Activated T-cell treated with anti-CD3 and anti-CD28 coated beads, Interleukin-2, amount 50 U/mL, for 72 hours (primary cell): ENCODE data around the gene NOM1. TPM values are rescaled to one million over a fixed set of nuclear protein-coding genes. Genes with fewer than 3 reads are reported as not detected.
A peak's percentile ranks its signal among the peaks of the same experiment; 100 is the strongest.
"Not testable (repeated sequence)": the region's sequence is repeated elsewhere in the genome, so short reads cannot be mapped to it uniquely, and the experiment has no call there.

Experiments
- ATAC-seq, 2 donors: fragments of 150-1000 bp; cut with Tn5 transposase; replicated peaks in 1 of 2; 2 replicates each; pipeline ENCODE4 v1.10.0; 2021; ENCODE audit warnings: moderate library complexity in 2 of 2, mild to moderate bottlenecking in 1 of 2
- DNase-seq, 2 donors: peaks; one replicate each; pipeline ENCODE4 v3.0.0; 2021 to 2022; ENCODE audit warnings: mixed read lengths in 1 of 2
- H3K27ac Mint-ChIP-seq: one replicate; pipeline ENCODE4 v1.8.0; 2022; ENCODE audit warnings: mild to moderate bottlenecking, moderate library complexity, mixed read lengths
- H3K27me3 Mint-ChIP-seq: one replicate; pipeline ENCODE4 v1.8.0; 2022; ENCODE audit warnings: low read depth, mixed read lengths
- H3K36me3 Mint-ChIP-seq, 2 donors: one replicate each; pipeline ENCODE4 v1.8.0; 2022; ENCODE audit warnings: mixed read lengths in 2 of 2, mild to moderate bottlenecking in 1 of 2; ENCODE audit not compliant: insufficient read depth in 2 of 2
- H3K4me1 Mint-ChIP-seq: one replicate; pipeline ENCODE4 v1.8.0; 2022; ENCODE audit warnings: low read depth, mixed read lengths
- H3K4me3 Mint-ChIP-seq, 2 donors: one replicate each; pipeline ENCODE4 v1.8.0; 2022; ENCODE audit warnings: mild to moderate bottlenecking in 2 of 2, mixed read lengths in 2 of 2, moderate library complexity in 2 of 2
- H3K9me3 Mint-ChIP-seq, 2 donors: one replicate each; pipeline ENCODE4 v1.8.0; 2022; ENCODE audit warnings: mixed read lengths in 2 of 2
- total RNA-seq, 2 donors: library from RNA; stranded (reverse); gene quantifications; one replicate each; pipeline ENCODE4 v1.2.3, GENCODE V29; 2022

NOM1 gene
- total RNA-seq, 2 donors from 2014 or later, result 30.1 to 37.5 TPM

- H3K27me3 Mint-ChIP-seq, result peaks cover 42% of the 10 kb centered on the region
- ATAC-seq (no peak), DNase-seq (no peak)
- peaks cover 46% of the 10 kb centered on the region for H3K4me1 Mint-ChIP-seq
- H3K36me3 Mint-ChIP-seq, result peaks cover 3 to 5% of the 10 kb centered on the region in 2 donors
- no peak overlapping the region for H3K4me3 Mint-ChIP-seq
- H3K9me3 Mint-ChIP-seq, result peaks cover 3% of the 10 kb centered on the region in 2 donors
- no peak overlapping the region for H3K27ac Mint-ChIP-seq
These were observed 21.7 kb upstream of the NOM1 start for GRCh38 chr7:156927571-156928405.

- peaks cover 40% of the 10 kb centered on the region for H3K4me1 Mint-ChIP-seq
- DNase-seq, result no peak
- H3K36me3 Mint-ChIP-seq, result peaks cover under 1 to 2% of the 10 kb centered on the region in 2 donors
- ATAC-seq, result no peak
- peaks cover 39% of the 10 kb centered on the region for H3K27me3 Mint-ChIP-seq
- H3K4me3 Mint-ChIP-seq, result no peak overlapping the region
- H3K27ac Mint-ChIP-seq, result no peak overlapping the region
- H3K9me3 Mint-ChIP-seq, result peaks cover under 1% of the 10 kb centered on the region in 2 donors
These were observed 21.1 kb upstream of the NOM1 start for GRCh38 chr7:156928406-156928747.

GRCh38 chr7:156929789-156930539 lies 19.5 kb upstream of the NOM1 start:
- no peak overlapping the region for H3K27ac Mint-ChIP-seq
- peaks cover 26% of the 10 kb centered on the region for H3K4me1 Mint-ChIP-seq
- no peak for DNase-seq
- peaks cover 30% of the 10 kb centered on the region for H3K27me3 Mint-ChIP-seq
- H3K36me3 Mint-ChIP-seq, result peaks cover 0 to 2% of the 10 kb centered on the region in 2 donors
- H3K4me3 Mint-ChIP-seq, result peak overlapping the region in 1 of 2 donors; percentile 64
- ATAC-seq, result peak; percentile 51 to 75
- H3K9me3 Mint-ChIP-seq, result no peaks in the 10 kb centered on the region

- Mint-ChIP-seq H3K27me3 (peaks cover 22% of the 10 kb centered on the region), H3K27ac (no peak overlapping the region), H3K36me3 (peaks cover 0 to 2% of the 10 kb centered on the region in 2 donors), H3K4me1 (peaks cover 26% of the 10 kb centered on the region), H3K4me3 (no peak overlapping the region), H3K9me3 (no peaks in the 10 kb centered on the region)
- ATAC-seq, result no peak
- DNase-seq, result no peak
These were observed 17.5 kb upstream of the NOM1 start for GRCh38 chr7:156932006-156932405.

GRCh38 chr7:156935250-156935649 lies 14.3 kb upstream of the NOM1 start:
- H3K4me1 Mint-ChIP-seq, result peaks cover 8% of the 10 kb centered on the region
- DNase-seq (no peak), ATAC-seq (no peak)
- H3K9me3 Mint-ChIP-seq, result no peaks in the 10 kb centered on the region
- H3K4me3 Mint-ChIP-seq, result no peak overlapping the region
- H3K27ac Mint-ChIP-seq, result no peak overlapping the region
- no peaks in the 10 kb centered on the region for H3K36me3 Mint-ChIP-seq
- H3K27me3 Mint-ChIP-seq, result no peaks in the 10 kb centered on the region

GRCh38 chr7:156936766-156937165 lies 12.7 kb upstream of the NOM1 start:
- ATAC-seq, H3K27ac Mint-ChIP-seq, H3K4me1 Mint-ChIP-seq, H3K4me3 Mint-ChIP-seq, DNase-seq, H3K27me3 Mint-ChIP-seq: not testable (repeated sequence)
- Mint-ChIP-seq H3K9me3 (peaks cover 7 to 12% of the 10 kb centered on the region in 2 donors), H3K36me3 (peaks cover 11 to 12% of the 10 kb centered on the region in 2 donors)

- Mint-ChIP-seq H3K27ac (no peak overlapping the region), H3K27me3 (peaks cover 33% of the 10 kb centered on the region), H3K36me3 (peaks cover 14 to 17% of the 10 kb centered on the region in 2 donors), H3K4me1 (peaks cover 20% of the 10 kb centered on the region), H3K9me3 (peaks cover 9 to 14% of the 10 kb centered on the region in 2 donors), H3K4me3 (no peak overlapping the region)
- ATAC-seq (no peak), DNase-seq (no peak)
These were observed 8.9 kb upstream of the NOM1 start for GRCh38 chr7:156940421-156941122.

- H3K27ac Mint-ChIP-seq, result no peak overlapping the region
- peaks cover 9 to 14% of the 10 kb centered on the region in 2 donors for H3K9me3 Mint-ChIP-seq
- H3K27me3 Mint-ChIP-seq, result peaks cover 33% of the 10 kb centered on the region
- no peak overlapping the region for H3K4me3 Mint-ChIP-seq
- peaks cover 14 to 18% of the 10 kb centered on the region in 2 donors for H3K36me3 Mint-ChIP-seq
- H3K4me1 Mint-ChIP-seq, result peaks cover 20% of the 10 kb centered on the region
- no peak for ATAC-seq
- no peak for DNase-seq
These were observed 7.9 kb upstream of the NOM1 start for GRCh38 chr7:156941393-156942182.

GRCh38 chr7:156942708-156943090 lies 6.8 kb upstream of the NOM1 start:
- DNase-seq, result peak in 1 of 2 donors; percentile 42
- ATAC-seq, result peak; percentile 72 to 75
- Mint-ChIP-seq H3K27ac (no peak overlapping the region), H3K4me1 (peaks cover 27% of the 10 kb centered on the region), H3K9me3 (peaks cover 9 to 14% of the 10 kb centered on the region in 2 donors), H3K27me3 (peaks cover 41% of the 10 kb centered on the region), H3K4me3 (peak overlapping the region; percentile 55 to 70), H3K36me3 (peaks cover 16 to 18% of the 10 kb centered on the region in 2 donors)

GRCh38 chr7:156943091-156944041 lies 6.1 kb upstream of the NOM1 start:
- Mint-ChIP-seq H3K36me3 (peaks cover 16 to 18% of the 10 kb centered on the region in 2 donors), H3K27me3 (peaks cover 43% of the 10 kb centered on the region), H3K4me1 (peaks cover 29% of the 10 kb centered on the region), H3K4me3 (peak overlapping the region; percentile 55 to 70), H3K9me3 (peaks cover 9 to 14% of the 10 kb centered on the region in 2 donors), H3K27ac (no peak overlapping the region)
- DNase-seq, result no peak
- ATAC-seq, result peak; percentile 66 to 75

GRCh38 chr7:156944876-156945275 lies 4.6 kb upstream of the NOM1 start:
- H3K27me3 Mint-ChIP-seq, result peaks cover 43% of the 10 kb centered on the region
- no peak for DNase-seq
- H3K4me1 Mint-ChIP-seq, result peaks cover 29% of the 10 kb centered on the region
- no peak overlapping the region for H3K4me3 Mint-ChIP-seq
- no peak overlapping the region for H3K27ac Mint-ChIP-seq
- H3K9me3 Mint-ChIP-seq, result peaks cover 9 to 14% of the 10 kb centered on the region in 2 donors
- ATAC-seq, result no peak
- H3K36me3 Mint-ChIP-seq, result peaks cover 16 to 18% of the 10 kb centered on the region in 2 donors
